GM12801 (cell line): ENCODE results near the gene HRH2.

ENCODE experiments used
- TF ChIP-seq, protein P1 (sequence below): IDR thresholded peaks from one replicate; pipeline ENCODE4 v1.5.1; 2011; ENCODE audit warnings: control low read depth; ENCODE audit not compliant: insufficient read length; ENCODE audit errors: extremely low read depth

HRH2 gene

DNA sequence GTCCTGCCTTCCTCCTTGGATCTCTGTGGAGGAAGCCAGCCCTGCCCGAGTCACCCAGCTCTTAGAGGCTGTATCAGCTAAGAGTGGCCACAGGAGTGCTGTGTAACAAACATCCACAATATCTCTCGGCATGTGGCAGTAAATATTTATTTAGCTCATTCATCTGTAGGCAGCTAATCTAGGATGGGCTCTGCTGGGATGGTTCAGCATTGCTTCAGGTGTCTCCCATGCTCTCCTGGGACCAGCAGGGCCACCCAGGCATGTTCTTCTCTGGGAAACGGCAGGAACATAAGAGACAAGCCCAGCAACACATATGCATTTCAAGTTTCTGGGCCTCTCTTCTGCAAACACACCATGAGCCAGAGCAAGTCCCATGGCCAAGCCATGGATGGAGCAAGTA is 56.1 kb downstream of the HRH2 start:
- TF ChIP-seq, protein P1, sequence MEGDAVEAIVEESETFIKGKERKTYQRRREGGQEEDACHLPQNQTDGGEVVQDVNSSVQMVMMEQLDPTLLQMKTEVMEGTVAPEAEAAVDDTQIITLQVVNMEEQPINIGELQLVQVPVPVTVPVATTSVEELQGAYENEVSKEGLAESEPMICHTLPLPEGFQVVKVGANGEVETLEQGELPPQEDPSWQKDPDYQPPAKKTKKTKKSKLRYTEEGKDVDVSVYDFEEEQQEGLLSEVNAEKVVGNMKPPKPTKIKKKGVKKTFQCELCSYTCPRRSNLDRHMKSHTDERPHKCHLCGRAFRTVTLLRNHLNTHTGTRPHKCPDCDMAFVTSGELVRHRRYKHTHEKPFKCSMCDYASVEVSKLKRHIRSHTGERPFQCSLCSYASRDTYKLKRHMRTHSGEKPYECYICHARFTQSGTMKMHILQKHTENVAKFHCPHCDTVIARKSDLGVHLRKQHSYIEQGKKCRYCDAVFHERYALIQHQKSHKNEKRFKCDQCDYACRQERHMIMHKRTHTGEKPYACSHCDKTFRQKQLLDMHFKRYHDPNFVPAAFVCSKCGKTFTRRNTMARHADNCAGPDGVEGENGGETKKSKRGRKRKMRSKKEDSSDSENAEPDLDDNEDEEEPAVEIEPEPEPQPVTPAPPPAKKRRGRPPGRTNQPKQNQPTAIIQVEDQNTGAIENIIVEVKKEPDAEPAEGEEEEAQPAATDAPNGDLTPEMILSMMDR = no peak

DNA sequence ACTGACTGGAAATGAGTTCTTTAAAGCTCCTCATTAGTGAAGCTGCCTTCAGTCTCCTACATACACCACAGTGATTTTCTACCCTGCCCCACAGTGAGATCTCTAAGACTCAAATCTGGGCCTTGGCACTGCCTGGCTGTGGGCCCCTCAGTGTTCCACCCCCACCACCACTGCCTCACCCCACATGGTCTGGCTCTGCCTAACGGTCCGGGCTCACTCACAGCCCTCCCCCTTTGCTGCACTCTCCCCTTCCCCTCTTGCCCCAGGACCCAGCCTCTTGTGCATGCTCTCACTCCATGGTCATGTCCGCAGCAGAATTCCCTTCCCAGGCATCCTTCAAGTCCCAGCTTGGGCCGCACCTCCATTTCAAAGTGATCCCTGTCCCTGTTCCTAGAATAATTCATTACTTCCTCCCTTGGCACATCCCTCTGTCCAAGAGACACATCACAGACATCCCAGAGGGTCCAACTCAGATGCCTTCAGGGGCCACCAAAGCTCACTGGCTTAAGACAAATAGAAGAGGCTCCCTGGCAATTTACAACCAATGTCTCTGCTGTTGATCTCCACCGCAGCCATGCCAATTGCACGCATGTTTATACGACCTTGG is 56.7 kb downstream of the HRH2 start:
- TF ChIP-seq, protein P1 = no peak

DNA sequence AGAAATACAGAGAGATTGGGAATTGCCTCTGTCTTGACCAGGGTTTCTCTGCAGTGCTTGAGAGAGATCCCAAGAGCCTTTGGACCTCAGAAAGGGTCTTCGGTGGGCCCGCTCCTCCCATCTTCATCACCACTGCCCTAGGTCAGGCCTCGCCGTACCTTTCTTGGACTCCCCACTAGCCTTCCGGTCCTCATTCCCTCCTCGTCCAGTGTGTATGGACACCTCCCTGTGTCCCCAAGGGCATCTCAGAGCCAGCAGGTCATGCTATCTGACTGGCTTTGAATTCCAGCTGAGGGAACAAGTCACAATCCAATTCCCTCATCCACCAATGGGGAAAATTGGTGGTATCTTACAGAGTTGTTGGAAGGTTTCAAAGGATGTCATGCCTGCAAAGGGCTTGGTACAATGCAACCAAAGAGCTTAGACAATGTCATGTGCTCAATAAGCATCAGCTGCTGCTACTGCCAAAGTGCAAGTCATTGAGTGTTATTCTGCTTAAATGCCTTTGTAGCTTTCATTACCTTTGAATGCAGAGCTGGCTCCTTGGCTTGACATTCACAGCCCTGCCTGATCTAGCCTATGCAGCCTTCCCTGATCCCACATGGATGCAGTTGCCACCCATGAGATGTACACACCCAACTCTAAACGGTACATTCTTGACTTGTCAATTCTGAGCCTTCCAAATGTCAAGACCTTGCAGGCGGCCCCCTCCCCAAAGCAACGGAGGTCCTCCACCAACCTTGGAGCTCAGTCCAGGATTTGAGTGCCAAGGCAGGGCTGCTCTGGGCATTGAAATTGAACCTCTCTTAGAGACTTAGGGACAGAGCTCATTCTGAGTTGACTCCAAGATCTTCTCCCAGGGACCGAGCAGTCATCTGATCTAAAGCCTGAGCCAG is 58.0 kb downstream of the HRH2 start:
- TF ChIP-seq, protein P1 = no peak

DNA sequence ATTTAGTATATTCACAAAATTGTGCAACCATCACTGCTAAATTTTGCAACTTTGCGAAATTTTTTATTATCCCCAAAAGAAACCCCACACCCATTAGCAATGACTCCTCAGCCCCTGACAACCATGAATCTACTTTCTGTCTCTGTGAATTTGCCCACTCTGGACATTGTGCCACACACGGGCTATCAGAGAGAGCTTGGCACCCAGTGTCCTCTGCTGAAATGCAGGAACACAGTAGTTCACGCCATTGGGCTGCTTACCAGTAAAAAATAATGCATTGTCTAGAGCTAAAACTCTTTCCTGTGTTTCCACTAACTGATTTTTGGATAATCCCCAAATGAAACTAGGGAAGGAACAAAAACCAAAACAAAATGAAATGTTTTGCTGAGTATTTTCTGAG is 60.0 kb downstream of the HRH2 start:
- TF ChIP-seq, protein P1 = no peak

DNA sequence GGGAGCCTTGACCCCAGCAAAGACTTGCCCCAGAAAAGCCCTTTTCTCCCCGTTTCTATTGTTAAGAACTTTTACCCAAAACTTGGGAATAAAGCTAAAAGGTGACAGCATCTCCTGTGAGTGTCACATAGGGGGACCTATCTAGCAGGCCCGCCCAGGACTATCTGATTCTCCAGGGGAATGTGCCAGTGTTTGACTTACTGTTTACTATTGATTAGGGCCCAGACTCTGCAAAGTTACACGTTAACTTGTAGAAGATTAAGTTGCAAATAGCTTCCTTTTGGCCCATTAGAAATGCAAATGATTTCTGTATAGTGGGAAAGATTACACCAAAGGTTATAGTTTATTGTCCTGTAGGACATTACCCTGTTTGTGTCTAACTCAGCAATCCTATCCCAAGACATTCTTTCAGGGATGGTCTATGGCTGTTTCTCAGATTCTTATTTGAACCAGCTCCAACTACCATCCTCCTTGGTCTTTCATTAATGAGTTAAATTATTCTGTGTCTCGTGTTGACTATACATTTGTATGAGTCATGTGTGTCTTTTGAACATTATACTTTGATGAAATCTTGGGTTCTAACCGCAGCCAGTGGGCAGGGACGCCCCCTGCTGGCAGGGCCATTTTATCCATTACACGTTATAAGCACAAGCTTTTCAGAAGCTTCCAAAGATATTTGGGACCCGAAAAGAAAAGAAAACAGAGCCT is 60.7 kb downstream of the HRH2 start:
- TF ChIP-seq, protein P1 = no peak

DNA sequence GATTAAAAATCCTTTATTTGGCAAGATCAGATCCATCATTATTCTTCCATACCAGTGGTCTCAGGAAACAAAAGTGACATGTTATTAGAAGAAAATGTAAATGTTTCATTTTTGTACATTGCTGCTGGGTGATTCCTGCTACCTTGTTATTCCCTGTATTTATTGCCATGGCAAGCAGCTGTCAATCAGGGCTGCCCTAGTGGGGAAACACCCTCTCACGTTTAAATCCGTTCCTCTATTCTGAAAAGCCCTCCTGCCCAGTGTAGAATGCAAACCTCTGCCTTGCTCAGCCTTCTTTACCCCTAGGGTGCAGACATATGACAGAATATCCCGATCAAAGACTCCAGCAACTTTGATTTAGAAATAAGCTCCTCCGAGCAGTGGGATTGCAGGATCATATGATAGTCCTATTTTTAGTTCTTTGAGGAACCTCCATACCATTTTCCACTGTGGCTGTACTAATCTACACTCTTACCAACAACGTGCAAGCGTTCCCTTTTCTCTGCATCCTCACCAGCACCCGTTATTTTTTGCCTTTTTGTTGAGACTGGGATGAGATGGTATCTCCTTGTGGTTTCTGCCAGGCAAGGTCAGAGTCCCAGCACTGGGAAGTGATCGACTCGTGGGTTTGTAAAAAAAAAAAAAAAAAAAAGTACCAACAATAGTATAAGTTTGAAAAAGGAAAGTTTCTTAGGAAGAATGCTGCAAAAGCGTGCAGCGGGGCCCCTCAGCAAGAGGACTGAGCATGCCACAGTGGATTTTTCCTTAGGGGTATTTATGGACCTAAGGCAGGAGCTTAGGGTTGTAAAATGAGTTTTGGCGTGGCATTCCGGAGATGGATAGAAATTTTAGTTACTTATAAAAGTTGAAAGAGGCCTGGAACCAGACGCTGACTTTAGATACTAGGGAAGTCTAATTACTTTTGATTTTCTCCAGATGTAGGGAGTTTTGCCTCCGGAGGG is 66.7 kb downstream of the HRH2 start:
- TF ChIP-seq, protein P1 = no peak
